Esophagus squamous epithelium (tissue), 5 donors: Measurements from ENCODE around the gene COBLL1. TPM values are rescaled to one million over a fixed set of nuclear protein-coding genes. Genes with fewer than 3 reads are reported as not detected.

Experiments
- DNase-seq: peaks from one replicate; lab custom pipeline; 2025; lab: John Stamatoyannopoulos, UW
- H3K27ac ChIP-seq, 4 donors: fragments of 200-600 bp; sonication (generic); one replicate each; pipeline ENCODE4 v1.5.1; 2016 to 2019; ENCODE audit warnings: mild to moderate bottlenecking in 1 of 4
- H3K27me3 ChIP-seq, 4 donors: fragments of 200-600 bp; sonication (generic); 1 replicate in 3 of 4; 2 replicates in 1 of 4; pipeline versions ENCODE4 v1.5.1 to v1.6.0; 2017 to 2021; ENCODE audit warnings: antibody characterized with exemption in 1 of 4
- H3K36me3 ChIP-seq, 3 donors: fragments of 200-600 bp; sonication (generic); one replicate each; pipeline ENCODE4 v1.5.1; 2016 to 2019
- H3K4me1 ChIP-seq, 3 donors: fragments of 200-600 bp; sonication (generic); one replicate each; pipeline ENCODE4 v1.5.1; 2017 to 2019
- H3K4me3 ChIP-seq, 4 donors: fragments of 200-600 bp; sonication (generic); 1 replicate in 3 of 4; 2 replicates in 1 of 4; pipeline ENCODE4 v1.5.1; 2016 to 2019; ENCODE audit warnings: mild to moderate bottlenecking in 2 of 4, moderate library complexity in 1 of 4
- H3K9me3 ChIP-seq, 3 donors: fragments of 200-600 bp; sonication (generic); one replicate each; pipeline ENCODE4 v1.5.1; 2016 to 2019
- CTCF ChIP-seq, 6 experiments: fragments of 450-650 bp in 4 of 6; fragments of 200-600 bp in 2 of 6; sonication (generic) in 2 of 6; IDR thresholded peaks; one replicate each; pipeline ENCODE4 v1.5.1; 2016 to 2019; ENCODE audit warnings: antibody characterized with exemption in 6 of 6, mild to moderate bottlenecking in 4 of 6, moderate library complexity in 4 of 6
- POLR2A ChIP-seq, 4 donors: fragments of 450-650 bp; IDR thresholded peaks; one replicate each; pipeline ENCODE4 v1.6.1; 2017; ENCODE audit warnings: antibody characterized with exemption in 4 of 4, mild to moderate bottlenecking in 4 of 4, moderate library complexity in 3 of 4
- WGBS, 2 donors: methylation state at CpG; one replicate each; pipeline ENCODE4 v1.1.5; 2018; 5-methylcytosine and 5-hydroxymethylcytosine counted together
- intact Hi-C: fragments of 100-400 bp; cut with DNase I; formaldehyde crosslinking; loops from one replicate; pipeline ENCODE4 v1.15.0; 2022
- small RNA-seq, 4 donors: library from RNA; depleted of rRNA; stranded (forward); fragments of <200 nt; gene quantifications; one replicate each; pipeline ENCODE3, GENCODE V24; 2016
- total RNA-seq, 4 donors: library from RNA; depleted of rRNA; stranded (reverse); fragments of >200 nt; gene quantifications; one replicate each; pipeline ENCODE4 v1.1.0, GENCODE V29; 2016
- donor health status: DM: yes; HTN: yes; CAD: no.

The COBLL1 gene
- total RNA-seq, 4 donors from 2014 or later, result 35.4 to 88.9 (median 71.4) TPM

GRCh38 chr2:164642946-164643555 lies 198.6 kb downstream of the COBLL1 start:
- TF ChIP-seq CTCF (IDR thresholded peaks at IDR 0.05), result no peak
- no peak for TF ChIP-seq POLR2A (IDR thresholded peaks at IDR 0.05)
- Histone ChIP-seq H3K36me3 (no peaks in the 10 kb centered on the region), H3K9me3 (peaks cover 0 to 4% (median 0%) of the 10 kb centered on the region in 3 donors), H3K4me3 (no peak overlapping the region), H3K27ac (no peak overlapping the region), H3K4me1 (no peaks in the 10 kb centered on the region), H3K27me3 (no peaks in the 10 kb centered on the region)
- DNase-seq, result no peak
- 85 to 89% methylated on average over 8 of the region's 8 CpGs for WGBS, 2 donors
- intact Hi-C loops, result no loop called here

GRCh38 chr2:164642268-164642667 lies 199.4 kb downstream of the COBLL1 start:
- intact Hi-C loops, result no loop called here
- Histone ChIP-seq H3K27me3 (no peaks in the 10 kb centered on the region), H3K36me3 (no peaks in the 10 kb centered on the region), H3K4me3 (no peak overlapping the region), H3K4me1 (no peaks in the 10 kb centered on the region), H3K9me3 (no peaks in the 10 kb centered on the region), H3K27ac (no peak overlapping the region)
- DNase-seq, result no peak
- TF ChIP-seq POLR2A (IDR thresholded peaks at IDR 0.05) (no peak), CTCF (IDR thresholded peaks at IDR 0.05) (no peak)
- 78 to 88% methylated on average over 2 of the region's 2 CpGs for WGBS, 2 donors

Small RNA genes within 50 kb of the gene (small RNA-seq; reads per million reads assigned to genes)
- gene RNA5SP110 (0 reads per million in 4 donors), gene SNORA70F (0 reads per million in 4 donors)

Other genes starting within 250 kb of the COBLL1 start
- 1 to 10 TPM in 2 of 4 donors, under 1 TPM in 1, not detected in 1; 0.31 to 2.5 (median 1.2) TPM for gene GRB14, start 220.3 kb downstream of the COBLL1 start, total RNA-seq
- gene SLC38A11, start 113.7 kb upstream of the COBLL1 start, total RNA-seq, result 1 to 10 TPM in 1 of 4 donors, under 1 TPM in 2, not detected in 1; 0.47 to 2.5 (median 0.66) TPM